Keratinocyte (primary cell): ENCODE data around the gene KRT35. TPM values are rescaled to one million over a fixed set of nuclear protein-coding genes. Genes with fewer than 3 reads are reported as not detected.

ENCODE experiments used
- DNase-seq: peaks from one replicate; pipeline ENCODE4 v3.0.0-alpha.2; 2011; ENCODE audit warnings: low read depth, missing footprints, low spot score
- FAIRE-seq: peaks from 2 replicates; lab custom pipeline; 2011; peaks lifted over from hg19 to GRCh38; lab: Jason Lieb, UNC
- H2AFZ ChIP-seq: 2 replicates; pipeline ENCODE4 v1.6.0; 2012; ENCODE audit warnings: low read length, control low read depth, inconsistent platforms; ENCODE audit not compliant: control insufficient read depth
- H3K27ac ChIP-seq: 2 replicates; pipeline ENCODE4 v1.5.1; 2011; ENCODE audit warnings: low read length; ENCODE audit not compliant: control insufficient read depth, insufficient read depth
- H3K27me3 ChIP-seq: 3 replicates; pipeline ENCODE4 v1.6.0; 2011; ENCODE audit warnings: low read length; ENCODE audit not compliant: control insufficient read depth, insufficient read depth; ENCODE audit errors: extremely low read depth
- H3K36me3 ChIP-seq, 2 experiments: 2 replicates in 1 of 2; 3 replicates in 1 of 2; pipeline ENCODE4 v1.5.1; 2011; ENCODE audit warnings: low read length in 2 of 2, mild to moderate bottlenecking in 1 of 2; ENCODE audit not compliant: control insufficient read depth in 2 of 2, insufficient read depth in 2 of 2; ENCODE audit errors: extremely low read depth in 1 of 2
- H3K4me1 ChIP-seq: 3 replicates; pipeline ENCODE4 v1.5.1; 2011; ENCODE audit warnings: low read length; ENCODE audit not compliant: control insufficient read depth, insufficient read depth; ENCODE audit errors: extremely low read depth
- H3K4me2 ChIP-seq: 3 replicates; pipeline ENCODE4 v1.6.0; 2011; ENCODE audit warnings: low read depth, low read length; ENCODE audit not compliant: control insufficient read depth, insufficient read depth; ENCODE audit errors: extremely low read depth
- H3K4me3 ChIP-seq, 3 experiments: fragments of 200-600 bp in 1 of 3; sonication (generic) in 1 of 3; 2 replicates in 2 of 3; 3 replicates in 1 of 3; pipeline ENCODE4 v1.5.1; 2011 to 2016; ENCODE audit warnings: low read length in 3 of 3, mild to moderate bottlenecking in 3 of 3, control low read depth in 2 of 3, inconsistent platforms in 1 of 3, low read depth in 1 of 3, mixed read lengths in 1 of 3, mixed run types in 1 of 3, moderate library complexity in 1 of 3; ENCODE audit not compliant: control insufficient read depth in 2 of 3, insufficient read depth in 2 of 3; ENCODE audit errors: extremely low read depth in 1 of 3
- H3K79me2 ChIP-seq: 2 replicates; pipeline ENCODE4 v1.6.0; 2012; ENCODE audit warnings: low read length; ENCODE audit not compliant: control insufficient read depth, insufficient read depth
- H3K9ac ChIP-seq: 3 replicates; pipeline ENCODE4 v1.6.0; 2011; ENCODE audit warnings: low read length; ENCODE audit not compliant: control insufficient read depth, insufficient read depth; ENCODE audit errors: extremely low read depth
- H3K9me1 ChIP-seq: 3 replicates; pipeline ENCODE4 v1.6.0; 2011; ENCODE audit warnings: low read length; ENCODE audit not compliant: control insufficient read depth, insufficient read depth; ENCODE audit errors: extremely low read depth
- H3K9me3 ChIP-seq: 2 replicates; pipeline ENCODE4 v1.5.1; 2012; ENCODE audit warnings: low read depth, low read length; ENCODE audit not compliant: control insufficient read depth
- H4K20me1 ChIP-seq: 3 replicates; pipeline ENCODE4 v1.6.0; 2011; ENCODE audit warnings: low read length; ENCODE audit not compliant: control insufficient read depth, insufficient read depth; ENCODE audit errors: extremely low read depth
- CTCF ChIP-seq, 3 experiments: IDR thresholded peaks in 1 of 3; conservative IDR thresholded peaks in 1 of 3; optimal IDR thresholded peaks in 1 of 3; 2 replicates in 2 of 3; 3 replicates in 1 of 3; pipeline versions ENCODE3 to v1.5.1; 2011; ENCODE audit warnings: low read length in 3 of 3, mild to moderate bottlenecking in 3 of 3, moderate library complexity in 2 of 3, control low read depth in 1 of 3, inconsistent platforms in 1 of 3; ENCODE audit not compliant: insufficient read depth in 2 of 3; ENCODE audit errors: extremely low read depth in 1 of 3
- EZH2 ChIP-seq: IDR thresholded peaks from one replicate; pipeline ENCODE4 v1.6.1; 2012; ENCODE audit warnings: inconsistent platforms, mild to moderate bottlenecking, low read length, moderate library complexity
- dilution Hi-C: fragments of 300-500 bp; cut with MboI; formaldehyde crosslinking; loops from one replicate; pipeline ENCODE4 v1.7.0; 2020; ENCODE audit warnings: low sequenced_read_pairs; ENCODE audit not compliant: extremely low pct_ligation_motif_present
- polyA plus RNA-seq, 5 experiments: library from polyadenylated mRNA; depleted of rRNA in 3 of 5; stranded (reverse) in 3 of 5; stranded (forward) in 1 of 5; unstranded in 1 of 5; fragments of >200 nt; gene quantifications; 1 replicate in 1 of 5; 2 replicates in 3 of 5; 3 replicates in 1 of 5; pipeline versions ENCODE4 v1.2.1 to v1.2.3, GENCODE V29; 2011 to 2012; ENCODE audit warnings: missing spikeins in 2 of 5, low read depth in 1 of 5, low replicate concordance in 1 of 5

The KRT35 gene
- polyA plus RNA-seq, 1 donor (not counting 4 experiments of a cell fraction or from before 2014, with no cell fraction given): not detected

GRCh38 chr17:41464682-41465081 lies 16.3 kb downstream of the KRT35 start:
- no peak for TF ChIP-seq CTCF (optimal IDR thresholded peaks at IDR 0.05 in 1 of 3, IDR thresholded peaks at IDR 0.05 in 1 of 3, conservative IDR thresholded peaks at IDR 0.05 in 1 of 3; ENCODE audit: extremely low read depth in 1 of 3, insufficient read depth in 2 of 3, low read length in 3 of 3)
- TF ChIP-seq EZH2: no peak
- Histone ChIP-seq H3K27me3 (no peaks in the 10 kb centered on the region), H3K36me3 (no peaks in the 10 kb centered on the region), H3K4me2 (peak overlapping the region; percentile 23), H3K79me2 (no peaks in the 10 kb centered on the region), H3K27ac (no peak overlapping the region), H3K9me1 (no peaks in the 10 kb centered on the region), H4K20me1 (no peaks in the 10 kb centered on the region), H3K4me1 (peaks cover 16% of the 10 kb centered on the region), H3K4me3 (peak overlapping the region in 1 of 3 experiments; percentile 35), H3K9ac (no peak overlapping the region), H3K9me3 (no peaks in the 10 kb centered on the region), H2AFZ (no peak overlapping the region)
- peak; percentile 66 for DNase-seq
- dilution Hi-C loops: no loop called here
- FAIRE-seq: peak; percentile 99

- no peak for TF ChIP-seq CTCF (optimal IDR thresholded peaks at IDR 0.05 in 1 of 3, IDR thresholded peaks at IDR 0.05 in 1 of 3, conservative IDR thresholded peaks at IDR 0.05 in 1 of 3; ENCODE audit: extremely low read depth in 1 of 3, insufficient read depth in 2 of 3, low read length in 3 of 3)
- no peak for TF ChIP-seq EZH2
These were observed 16.8 kb downstream of the KRT35 start for GRCh38 chr17:41464173-41464572.

More at GRCh38 chr17:41464173-41464572, 16.8 kb downstream of the KRT35 start:
- Histone ChIP-seq H3K27ac (no peak overlapping the region), H3K9ac (no peak overlapping the region), H3K4me3 (peak overlapping the region in 1 of 3 experiments; percentile 35), H3K27me3 (no peaks in the 10 kb centered on the region), H3K4me1 (peaks cover 16% of the 10 kb centered on the region), H3K4me2 (peak overlapping the region; percentile 23), H3K79me2 (no peaks in the 10 kb centered on the region), H4K20me1 (no peaks in the 10 kb centered on the region), H3K36me3 (no peaks in the 10 kb centered on the region), H3K9me1 (no peaks in the 10 kb centered on the region), H2AFZ (no peak overlapping the region), H3K9me3 (no peaks in the 10 kb centered on the region)
- DNase-seq: no peak
- FAIRE-seq: no peak
- dilution Hi-C loops: no loop called here
